Posterior cingulate gyrus (tissue), 11 donors: Measurements from ENCODE around the gene CUX1.
"Not testable (repeated sequence)": the region's sequence is repeated elsewhere in the genome, so short reads cannot be mapped to it uniquely, and the experiment has no call there.

Experiments used
- DNase-seq, 10 donors: peaks; one replicate each; pipeline versions ENCODE4 v3.0.0 to v3.0.0-alpha.2; 2020 to 2021; ENCODE audit warnings: mixed read lengths in 3 of 10
- intact Hi-C: fragments of 100-400 bp; cut with DNase I; formaldehyde crosslinking; loops from one replicate; pipeline ENCODE4 v1.15.1; 2023

The CUX1 gene

DNA sequence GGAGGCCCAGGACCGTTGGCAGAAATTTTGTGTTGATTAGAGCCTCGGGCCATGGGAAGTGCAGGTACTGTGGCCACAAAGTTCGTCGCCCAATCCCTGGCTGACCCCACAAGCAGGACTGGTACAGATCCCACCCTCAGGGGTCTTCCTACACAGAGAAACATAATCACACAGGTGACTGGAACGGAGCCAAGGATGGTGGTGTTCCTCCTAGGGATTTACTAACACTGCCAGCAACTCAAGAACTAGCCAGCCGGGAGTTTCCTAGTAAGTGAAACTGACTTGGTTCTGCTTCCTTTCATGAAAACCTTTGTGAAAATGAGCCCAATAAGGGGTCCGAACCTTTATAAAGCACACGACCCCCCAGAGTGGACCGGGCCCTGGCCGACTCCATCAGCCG, 5.7 kb downstream of the CUX1 start:
- intact Hi-C loops, result no loop called here
- DNase-seq, result peak in 1 of 10 donors; percentile 20

GRCh38 chr7:101823596-101823995, 6.2 kb downstream of the CUX1 start:
- DNase-seq, result no peak
- intact Hi-C loops, result no loop called here

DNA sequence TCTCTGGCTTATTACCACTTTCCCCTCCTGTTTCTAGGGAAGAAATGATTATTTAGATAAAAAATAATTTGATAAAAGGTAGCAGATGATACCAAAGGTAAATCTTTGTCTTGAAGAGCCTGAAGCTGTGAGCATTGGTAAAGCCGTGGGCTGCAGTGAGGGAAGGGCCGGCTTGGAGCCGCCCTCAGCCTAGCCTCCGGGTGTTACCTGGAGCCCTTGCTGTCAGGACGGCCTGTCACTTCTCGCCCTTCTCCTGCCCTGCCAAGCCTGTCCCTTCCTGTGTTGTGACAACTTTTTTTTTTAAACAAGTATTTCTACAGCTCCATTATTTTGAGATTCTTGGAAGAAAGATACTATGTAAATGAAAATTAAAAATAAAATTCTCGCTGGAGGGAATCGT, 7.0 kb downstream of the CUX1 start:
- DNase-seq, result peak in 2 of 10 donors; percentile 47 to 50
- intact Hi-C loops, result no loop called here

DNA sequence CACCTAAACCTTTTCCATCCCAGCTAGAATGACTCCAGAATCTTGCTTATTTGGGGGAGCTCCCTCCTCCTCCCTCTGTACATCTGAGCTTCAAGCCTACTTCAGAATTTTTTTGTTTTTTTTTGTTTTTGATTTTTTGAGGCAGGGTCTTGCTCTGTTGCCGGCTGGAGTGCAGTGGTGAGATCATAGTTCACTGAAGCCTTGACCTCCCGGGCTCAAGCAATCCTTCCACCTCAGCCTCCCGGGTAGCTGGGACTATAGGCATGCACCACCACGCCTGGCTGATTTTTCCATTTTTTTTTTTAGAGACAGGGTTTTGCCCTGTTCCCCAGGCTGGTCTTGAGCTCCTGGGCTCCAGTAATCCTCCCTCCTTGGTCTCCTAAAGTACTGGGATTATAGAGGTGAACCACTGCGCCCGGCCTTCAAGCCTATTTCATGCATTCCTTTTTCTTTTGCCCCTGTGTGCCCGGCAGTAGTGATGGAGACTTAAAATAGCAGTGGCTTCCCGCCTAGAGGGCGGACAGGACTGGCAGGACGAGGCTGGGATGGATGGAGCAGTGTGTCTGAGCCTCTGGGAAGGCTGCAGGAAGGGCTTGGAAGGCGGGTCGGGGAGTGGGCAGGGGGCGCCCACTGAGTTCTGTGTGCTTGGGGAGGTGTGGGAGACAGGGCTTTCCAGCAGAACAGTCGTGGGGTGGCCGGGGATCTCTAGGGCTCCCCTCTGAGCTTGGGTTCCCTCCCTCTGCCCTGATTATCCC, 8.8 kb downstream of the CUX1 start:
- DNase-seq, result peak in 1 of 10 donors; percentile 39

GRCh38 chr7:101828301-101829020, 11.0 kb downstream of the CUX1 start:
- DNase-seq, result no peak
- intact Hi-C loops, result no loop called here

More for the DNA sequence above, 8.8 kb downstream of the CUX1 start:
- intact Hi-C loops, result no loop called here

- intact Hi-C loops, result no loop called here
- peak in 1 of 10 donors; percentile 17 for DNase-seq
Observed at GRCh38 chr7:101829374-101829773, 11.9 kb downstream of the CUX1 start.

GRCh38 chr7:101829821-101830220, 12.4 kb downstream of the CUX1 start:
- intact Hi-C loops, result no loop called here
- DNase-seq, result no peak

- DNase-seq, result peak in 1 of 10 donors; percentile 46
- intact Hi-C loops, result not testable (repeated sequence)
Observed at GRCh38 chr7:101831396-101831795, 14.0 kb downstream of the CUX1 start.

DNA sequence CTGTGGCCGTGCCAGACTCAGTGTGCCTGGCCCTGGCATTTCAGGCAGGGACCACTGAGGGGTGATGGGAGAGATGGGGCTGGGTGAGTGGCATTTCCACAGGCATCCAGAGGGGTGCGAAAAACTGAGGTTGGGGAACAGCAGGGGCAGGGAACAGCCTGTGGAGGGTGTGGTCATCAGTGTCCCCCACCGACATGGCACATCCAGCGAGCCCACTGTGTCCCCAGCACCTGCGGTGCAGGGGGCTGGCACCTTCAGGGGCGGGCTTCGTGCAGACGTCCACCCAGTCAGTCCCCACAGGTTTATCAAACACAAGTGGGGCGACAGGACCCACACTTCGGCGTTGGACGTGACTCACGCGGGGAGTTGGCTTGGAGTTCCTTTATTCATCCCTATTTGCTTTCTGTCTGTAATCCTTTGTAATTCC, 14.8 kb downstream of the CUX1 start:
- DNase-seq, result peak in 1 of 10 donors; percentile 21
- intact Hi-C loops, result no loop called here

GRCh38 chr7:101832685-101833375, 15.4 kb downstream of the CUX1 start:
- DNase-seq, result peak in 1 of 10 donors; percentile 50
- intact Hi-C loops, result no loop called here

DNA sequence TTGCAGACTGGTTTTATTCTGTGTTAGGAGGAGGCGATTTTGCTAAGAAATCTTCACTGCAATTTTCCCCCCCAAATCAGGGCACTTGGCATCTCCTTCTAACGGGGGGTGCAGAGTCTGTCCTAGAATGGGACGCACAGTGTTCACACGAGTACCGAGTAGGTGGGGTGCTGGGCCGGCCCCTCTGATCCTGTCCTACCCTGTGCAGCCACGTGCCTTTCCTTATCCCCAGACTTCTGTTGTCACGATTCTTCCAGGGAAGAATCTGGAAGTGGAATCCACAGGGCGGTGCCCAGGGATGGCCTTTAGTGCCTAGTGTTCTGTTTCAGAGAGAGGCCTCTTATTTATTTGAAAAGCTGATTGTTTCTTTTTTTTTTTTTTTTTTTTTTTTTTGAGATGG, 16.4 kb downstream of the CUX1 start:
- intact Hi-C loops, result no loop called here
- DNase-seq, result peak in 2 of 10 donors; percentile 60 to 70

DNA sequence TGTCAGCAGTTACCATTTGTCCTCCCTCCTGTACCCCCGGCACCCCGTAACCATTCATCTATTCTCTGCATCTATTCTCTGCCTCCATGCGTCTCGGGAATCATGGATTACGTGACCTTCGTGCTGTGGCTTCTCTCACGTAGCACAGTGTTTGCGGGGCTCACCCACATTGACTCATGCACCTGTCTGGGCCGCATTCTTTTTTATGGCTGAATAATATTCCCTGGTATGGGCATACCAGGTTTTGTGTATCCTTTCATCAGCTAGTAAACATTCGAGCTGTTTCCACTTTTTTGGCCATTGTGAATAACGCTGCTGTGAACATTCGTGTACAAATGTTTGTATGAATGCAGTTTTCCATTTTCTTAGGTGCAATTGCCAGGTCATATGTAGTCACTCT, 17.7 kb downstream of the CUX1 start:
- intact Hi-C loops, result no loop called here
- DNase-seq, result no peak

DNA sequence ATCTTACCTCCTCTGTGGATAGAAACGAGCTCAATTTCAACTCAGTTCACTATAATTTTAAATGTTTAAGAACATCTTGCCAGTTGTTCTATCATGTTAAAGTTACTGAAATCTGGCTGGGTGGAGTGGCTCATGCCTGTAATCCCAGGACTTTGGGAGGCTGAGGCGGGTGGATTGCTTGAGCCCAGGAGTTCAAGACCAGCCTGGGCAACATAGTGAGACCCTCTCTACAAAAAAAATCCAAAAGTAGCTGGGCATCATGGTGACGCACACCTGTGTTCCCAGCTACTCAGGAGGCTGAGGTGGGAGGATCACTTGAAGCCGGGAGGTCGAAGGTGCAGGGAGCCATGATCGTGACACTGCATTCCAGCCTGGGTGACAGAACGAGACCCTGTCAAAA, 20.0 kb downstream of the CUX1 start:
- DNase-seq, result peak in 1 of 10 donors; percentile 9
- intact Hi-C loops, result not testable (repeated sequence)

DNA sequence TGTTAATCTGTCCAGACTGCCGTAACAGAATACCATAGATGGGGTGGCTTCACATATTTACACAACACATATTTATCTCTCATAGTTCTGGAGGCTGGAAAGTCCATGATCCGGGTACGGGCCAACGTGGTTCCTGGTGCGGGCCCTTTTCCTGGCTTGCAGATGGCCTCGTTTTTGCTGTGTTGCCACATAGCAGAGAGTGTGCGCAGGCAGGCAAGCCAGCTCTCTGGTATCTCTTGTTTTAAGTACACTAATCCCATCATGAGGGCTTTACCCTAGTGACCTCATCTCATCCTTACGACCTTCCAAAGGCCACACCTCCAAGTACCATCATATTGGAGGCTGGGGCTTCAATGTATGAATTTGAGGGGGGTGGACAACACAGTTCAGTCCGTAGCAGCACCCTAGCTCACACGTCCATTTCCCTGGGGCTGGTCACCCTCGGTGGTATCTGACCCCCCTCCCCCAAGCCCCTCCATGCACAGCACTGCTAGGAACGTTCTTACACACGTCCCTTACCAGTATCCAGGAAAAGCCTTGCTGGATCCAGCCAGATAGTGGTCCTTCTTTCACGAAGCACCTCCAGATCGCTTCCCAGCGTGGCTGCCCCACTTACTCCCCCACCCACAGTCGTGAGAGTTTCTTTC, 21.5 kb downstream of the CUX1 start:
- peak in 2 of 10 donors; percentile 39 to 49 for DNase-seq

GRCh38 chr7:101841328-101841727, 23.9 kb downstream of the CUX1 start:
- DNase-seq, result peak in 1 of 10 donors; percentile 27
- intact Hi-C loops, result no loop called here

More for the DNA sequence above, 21.5 kb downstream of the CUX1 start:
- intact Hi-C loops, result no loop called here

DNA sequence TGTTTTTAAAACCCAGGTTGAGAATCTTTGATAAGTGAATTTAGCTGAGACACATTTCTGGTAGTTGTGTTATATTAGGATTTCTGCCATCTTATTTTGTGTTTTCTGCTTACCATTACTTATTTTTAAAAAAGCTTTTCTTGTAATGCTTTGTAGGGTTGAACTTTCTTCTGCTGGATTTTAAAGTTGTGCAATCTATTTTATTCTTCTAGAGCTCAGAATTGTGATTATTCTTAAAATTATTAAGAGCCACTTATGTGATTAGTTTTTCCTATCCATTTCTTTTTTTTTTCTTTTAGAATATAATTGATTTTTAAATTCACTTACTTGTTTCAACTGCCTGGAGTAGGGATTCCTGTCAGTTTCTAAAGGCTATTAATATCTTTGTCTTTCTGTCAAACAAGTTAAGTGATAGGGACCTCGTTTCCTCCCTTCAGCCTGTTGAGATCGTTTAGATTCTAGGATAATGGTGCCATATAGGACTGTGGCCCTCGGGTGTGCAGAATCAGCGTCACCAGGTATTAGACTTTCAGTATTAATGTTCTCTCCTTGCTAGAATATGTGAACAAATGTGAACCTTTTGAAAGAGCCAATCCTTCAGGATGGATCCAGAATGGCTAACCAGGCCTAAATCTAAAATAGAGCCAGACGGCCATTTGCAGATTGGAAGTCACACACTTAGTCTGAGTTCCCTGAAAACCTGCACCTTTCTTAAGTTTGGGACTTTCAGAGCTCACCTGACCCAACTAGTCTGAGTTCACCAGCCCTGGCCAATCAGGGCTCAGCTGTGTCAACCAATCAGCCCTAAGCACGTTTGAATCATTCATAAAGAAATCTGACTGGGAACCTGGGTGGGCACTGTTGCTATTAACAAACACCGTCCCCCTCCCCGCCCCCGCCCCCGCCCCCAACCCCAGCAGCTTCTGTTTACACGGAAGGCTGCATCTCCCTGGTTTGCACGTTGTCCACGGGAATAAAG, 26.2 kb downstream of the CUX1 start:
- no peak for DNase-seq

DNA sequence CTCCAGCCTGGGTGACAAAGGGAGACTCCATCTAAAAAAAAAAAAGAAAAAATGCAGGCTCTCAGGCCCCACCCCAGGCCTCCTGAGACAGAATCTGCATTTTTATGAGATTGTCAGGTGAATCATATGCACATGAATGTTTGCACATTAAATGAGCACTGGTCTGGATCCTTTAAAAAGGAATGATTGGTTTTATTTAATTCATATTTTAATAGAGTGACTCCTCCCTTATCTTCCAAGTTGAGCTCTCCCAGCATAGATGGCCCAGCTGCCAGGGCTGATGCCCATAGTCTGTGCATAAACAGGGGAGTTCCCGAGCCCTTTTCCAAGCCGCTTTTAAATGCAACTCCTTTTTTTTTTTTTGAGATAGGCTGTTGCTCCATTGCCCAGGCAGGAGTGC, 28.5 kb downstream of the CUX1 start:
- intact Hi-C loops, result no loop called here
- DNase-seq, result peak in 3 of 10 donors; percentile 5 to 49 (median 7)

More for the DNA sequence above, 26.2 kb downstream of the CUX1 start:
- intact Hi-C loops, result no loop called here

DNA sequence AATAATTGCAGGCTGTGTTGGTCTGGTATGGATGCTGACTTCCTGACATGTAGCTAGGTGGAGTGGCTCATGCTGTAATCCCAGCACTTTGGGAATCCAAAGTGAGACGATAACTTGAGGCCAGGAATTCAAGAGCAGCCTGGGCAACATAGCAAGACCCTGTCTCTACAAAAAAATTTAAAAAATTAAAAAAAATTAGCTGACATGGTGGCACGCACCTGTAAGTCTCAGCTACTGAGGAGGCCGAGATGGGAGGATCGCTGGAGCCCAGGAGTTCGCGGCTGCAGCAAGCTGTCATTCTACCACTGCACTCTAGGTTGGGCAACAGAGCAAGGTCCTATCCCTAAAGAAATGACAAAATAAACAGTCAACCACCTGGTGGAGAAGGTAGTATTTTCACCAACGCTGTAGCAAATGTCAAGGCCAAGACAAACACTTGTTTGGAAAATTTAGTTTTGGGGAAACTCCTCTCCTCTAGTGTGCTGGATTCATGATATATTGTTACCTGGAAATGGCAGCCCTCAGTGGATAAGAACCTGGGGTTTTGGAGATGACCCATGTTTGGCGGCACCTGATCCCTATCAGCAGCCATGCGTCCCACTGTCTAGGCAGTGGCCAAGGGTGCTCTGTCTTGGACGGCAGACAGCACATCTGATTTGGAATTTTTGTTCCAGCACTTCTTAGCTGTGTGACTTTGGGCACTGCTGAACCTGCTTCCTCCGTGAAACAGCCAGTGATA, 29.5 kb downstream of the CUX1 start:
- intact Hi-C loops, result no loop called here

More for the DNA sequence above, 29.5 kb downstream of the CUX1 start:
- peak in 3 of 10 donors; percentile 14 to 42 (median 22) for DNase-seq
